Mesendoderm (in vitro differentiated cells): ENCODE results near the gene RPS5.

Experiments
- DNase-seq: peaks from one replicate; pipeline ENCODE4 v3.0.0; 2013
- H2AK5ac ChIP-seq: 2 replicates; pipeline ENCODE4 v1.6.1; 2013; ENCODE audit warnings: low read length, inconsistent platforms
- H2BK120ac ChIP-seq: 2 replicates; pipeline ENCODE4 v1.6.1; 2013; ENCODE audit warnings: low read depth, mild to moderate bottlenecking, low read length, moderate library complexity, mixed read lengths
- H2BK15ac ChIP-seq: replicated peaks from 2 replicates; pipeline ENCODE4 v1.6.1; 2013; ENCODE audit warnings: low read depth, mild to moderate bottlenecking, moderate library complexity
- H2BK5ac ChIP-seq: 2 replicates; pipeline ENCODE4 v1.6.1; 2013; ENCODE audit warnings: low read length, inconsistent platforms
- H3K18ac ChIP-seq: 2 replicates; pipeline ENCODE4 v1.6.1; 2013; ENCODE audit warnings: mild to moderate bottlenecking, low read length, mixed read lengths
- H3K23ac ChIP-seq: one replicate; pipeline ENCODE4 v1.6.1; 2013; ENCODE audit warnings: low read length
- H3K27ac ChIP-seq: 2 replicates; pipeline ENCODE4 v1.5.1; 2013; ENCODE audit warnings: low read depth, mild to moderate bottlenecking, inconsistent platforms, low read length, moderate library complexity
- H3K27me3 ChIP-seq: 2 replicates; pipeline ENCODE4 v1.6.1; 2013; ENCODE audit warnings: low read length, control low read depth, mild to moderate bottlenecking, inconsistent platforms; ENCODE audit not compliant: insufficient read depth, poor library complexity
- H3K36me3 ChIP-seq: 2 replicates; pipeline ENCODE4 v1.6.1; 2013; ENCODE audit warnings: low read length, inconsistent platforms; ENCODE audit not compliant: control insufficient read depth, insufficient read depth
- H3K4ac ChIP-seq: one replicate; pipeline ENCODE4 v1.6.1; 2013; ENCODE audit warnings: low read depth, mild to moderate bottlenecking, low read length, moderate library complexity
- H3K4me1 ChIP-seq: 2 replicates; pipeline ENCODE4 v1.6.1; 2013; ENCODE audit warnings: low read depth, low read length, inconsistent platforms; ENCODE audit not compliant: control insufficient read depth
- H3K4me2 ChIP-seq: 2 replicates; pipeline ENCODE4 v1.6.1; 2013; ENCODE audit warnings: low read length
- H3K4me3 ChIP-seq: 2 replicates; pipeline ENCODE4 v1.5.1; 2013; ENCODE audit warnings: mild to moderate bottlenecking, low read length
- H3K56ac ChIP-seq: one replicate; pipeline ENCODE4 v1.6.1; 2013; ENCODE audit warnings: low read length
- H3K79me1 ChIP-seq: 2 replicates; pipeline ENCODE4 v1.6.1; 2013; ENCODE audit warnings: low read length, inconsistent platforms
- H3K79me2 ChIP-seq: 2 replicates; pipeline ENCODE4 v1.6.1; 2013; ENCODE audit warnings: mild to moderate bottlenecking, low read length; ENCODE audit not compliant: control insufficient read depth, insufficient read depth
- H3K9ac ChIP-seq: 2 replicates; pipeline ENCODE4 v1.6.1; 2013; ENCODE audit warnings: low read length, inconsistent platforms
- H4K5ac ChIP-seq: one replicate; pipeline ENCODE4 v1.6.1; 2013; ENCODE audit warnings: low read length
- H4K8ac ChIP-seq: one replicate; pipeline ENCODE4 v1.6.1; 2013; ENCODE audit warnings: low read depth, mild to moderate bottlenecking, control low read depth, low read length, moderate library complexity
- WGBS: extraction: QIAGEN DNeasy Blood & Tissue Kit; methylation state at CpG from one replicate; pipeline ENCODE4 v1.1.7; 2013; ENCODE audit warnings: low lambda C conversion rate, missing lambda C conversion rate; ENCODE audit not compliant: insufficient coverage; ENCODE audit errors: extremely low coverage; 5-methylcytosine and 5-hydroxymethylcytosine counted together

Gene RPS5

DNA sequence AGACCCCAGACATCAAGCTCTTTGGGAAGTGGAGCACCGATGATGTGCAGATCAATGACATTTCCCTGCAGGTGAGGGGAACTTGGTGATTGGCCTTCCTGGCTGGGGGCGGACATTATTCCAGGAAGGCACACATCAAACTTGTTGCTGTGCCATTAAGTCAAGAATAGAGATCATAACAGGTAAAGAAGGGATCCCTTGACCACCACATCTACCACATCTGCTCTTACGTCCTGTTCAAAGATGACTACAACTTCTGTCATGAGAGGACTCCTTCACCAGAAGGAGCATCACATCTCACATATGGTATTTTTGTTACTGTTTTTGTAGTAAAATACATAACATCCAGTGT is 1.1 kb downstream of the RPS5 start:
- no peaks in the 10 kb centered on the region for H3K27me3 ChIP-seq
- H3K79me2 ChIP-seq = peaks cover 27% of the 10 kb centered on the region
- no peak overlapping the region for H4K5ac ChIP-seq
- H3K4ac ChIP-seq = no peak overlapping the region
- H3K18ac ChIP-seq = no peak overlapping the region
- H3K79me1 ChIP-seq = peaks cover 10% of the 10 kb centered on the region
- no peak overlapping the region for H3K27ac ChIP-seq
- H4K8ac ChIP-seq = no peak overlapping the region
- H2BK15ac ChIP-seq = no peak overlapping the region
- peaks cover 6% of the 10 kb centered on the region for H3K4me1 ChIP-seq
- DNase-seq = no peak
- peak overlapping the region; percentile 34 for H3K4me2 ChIP-seq
- WGBS = no CpG with 5 or more reads among the region's 3 CpGs
- no peak overlapping the region for H3K4me3 ChIP-seq
- no peak overlapping the region for H2AK5ac ChIP-seq
- H2BK120ac ChIP-seq = no peak overlapping the region
- H3K9ac ChIP-seq = peak overlapping the region; percentile 89
- H3K36me3 ChIP-seq = peaks cover 14% of the 10 kb centered on the region
- H3K23ac ChIP-seq = no peak overlapping the region
- H2BK5ac ChIP-seq = no peak overlapping the region
- peak overlapping the region; percentile 85 for H3K56ac ChIP-seq

- Histone ChIP-seq H3K27me3 (no peaks in the 10 kb centered on the region), H3K18ac (no peak overlapping the region), H3K4me3 (no peak overlapping the region), H2BK120ac (no peak overlapping the region), H3K56ac (no peak overlapping the region), H2BK15ac (no peak overlapping the region), H3K9ac (no peak overlapping the region), H3K4me2 (no peak overlapping the region), H2AK5ac (no peak overlapping the region), H3K4me1 (peaks cover 1% of the 10 kb centered on the region), H3K27ac (no peak overlapping the region), H3K79me2 (peaks cover 17% of the 10 kb centered on the region), H4K8ac (no peak overlapping the region), H4K5ac (no peak overlapping the region), H3K36me3 (peaks cover 22% of the 10 kb centered on the region), H3K4ac (no peak overlapping the region), H3K79me1 (peaks cover 5% of the 10 kb centered on the region), H3K23ac (no peak overlapping the region), H2BK5ac (no peak overlapping the region)
- DNase-seq = no peak
- no CpG with 5 or more reads among the region's 26 CpGs for WGBS
Measured at GRCh38 chr19:58392945-58393724, 6.1 kb downstream of the RPS5 start.

DNA sequence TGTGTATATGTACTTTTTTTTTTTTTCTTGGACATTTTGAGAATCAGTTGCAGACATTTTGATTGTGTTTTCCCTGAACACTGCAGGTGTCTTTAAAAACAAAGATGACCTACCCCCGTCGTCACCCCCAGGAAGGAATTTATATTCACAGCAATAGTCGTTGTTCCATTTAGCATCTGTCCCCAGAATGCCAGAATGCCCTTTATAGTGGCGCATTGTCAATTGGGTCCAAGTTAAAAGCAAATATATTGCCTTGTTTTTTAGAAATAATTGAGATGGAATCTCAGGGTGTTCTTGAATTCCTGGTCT is 6.6 kb downstream of the RPS5 start:
- Histone ChIP-seq H3K79me1 (peaks cover 3% of the 10 kb centered on the region), H3K4me1 (no peaks in the 10 kb centered on the region), H3K56ac (no peak overlapping the region), H3K27me3 (no peaks in the 10 kb centered on the region), H3K4me2 (no peak overlapping the region), H3K23ac (no peak overlapping the region), H3K4ac (no peak overlapping the region), H3K27ac (no peak overlapping the region), H3K9ac (no peak overlapping the region), H3K18ac (no peak overlapping the region), H2BK5ac (no peak overlapping the region), H3K4me3 (no peak overlapping the region), H3K36me3 (peaks cover 20% of the 10 kb centered on the region), H2BK120ac (no peak overlapping the region), H2BK15ac (no peak overlapping the region), H4K5ac (no peak overlapping the region), H2AK5ac (no peak overlapping the region), H3K79me2 (peaks cover 14% of the 10 kb centered on the region), H4K8ac (no peak overlapping the region)
- DNase-seq = no peak
- WGBS = no CpG with 5 or more reads among the region's 4 CpGs

- peaks cover 18% of the 10 kb centered on the region for H3K36me3 ChIP-seq
- no peak overlapping the region for H4K5ac ChIP-seq
- no peak overlapping the region for H2BK15ac ChIP-seq
- no peak overlapping the region for H3K4ac ChIP-seq
- no CpG with 5 or more reads among the region's 3 CpGs for WGBS
- no peak overlapping the region for H3K27ac ChIP-seq
- H2AK5ac ChIP-seq = no peak overlapping the region
- no peak overlapping the region for H3K18ac ChIP-seq
- DNase-seq = no peak
- H3K23ac ChIP-seq = no peak overlapping the region
- no peak overlapping the region for H3K56ac ChIP-seq
- H3K9ac ChIP-seq = no peak overlapping the region
- no peaks in the 10 kb centered on the region for H3K4me1 ChIP-seq
- no peak overlapping the region for H4K8ac ChIP-seq
- no peaks in the 10 kb centered on the region for H3K27me3 ChIP-seq
- no peak overlapping the region for H2BK120ac ChIP-seq
- H3K4me3 ChIP-seq = no peak overlapping the region
- H3K79me1 ChIP-seq = peaks cover 2% of the 10 kb centered on the region
- H3K79me2 ChIP-seq = peaks cover 7% of the 10 kb centered on the region
- H3K4me2 ChIP-seq = no peak overlapping the region
- H2BK5ac ChIP-seq = no peak overlapping the region
Measured at GRCh38 chr19:58394821-58395219, 7.8 kb downstream of the RPS5 start.

- Histone ChIP-seq H3K27me3 (no peaks in the 10 kb centered on the region), H3K18ac (peak within 1 kb of the TSS; percentile 24), H3K56ac (peak within 1 kb of the TSS; percentile 80), H3K4me2 (peak within 1 kb of the TSS; percentile 35), H2AK5ac (no peak within 1 kb of the TSS), H3K79me2 (peaks cover 5% of the 10 kb centered on the region), H2BK15ac (no peak within 1 kb of the TSS), H3K36me3 (peaks cover 18% of the 10 kb centered on the region), H4K8ac (no peak within 1 kb of the TSS), H3K4me1 (peaks cover 2% of the 10 kb centered on the region), H3K9ac (peak within 1 kb of the TSS; percentile 67), H4K5ac (no peak within 1 kb of the TSS), H3K27ac (no peak within 1 kb of the TSS), H3K4ac (no peak within 1 kb of the TSS), H2BK120ac (no peak within 1 kb of the TSS), H3K4me3 (no peak within 1 kb of the TSS), H2BK5ac (no peak within 1 kb of the TSS), H3K23ac (peak within 1 kb of the TSS; percentile 80), H3K79me1 (peaks cover 2% of the 10 kb centered on the region)
- peak; percentile 79 for DNase-seq
- no CpG with 5 or more reads among the region's 21 CpGs for WGBS
Measured at GRCh38 chr19:58395220-58395978, 8.3 kb downstream of the RPS5 start, which contains the start of gene RNF225. TSS of gene RNF225 (plus strand) at chr19:58395656. CDS start at chr19:58396090, 434 bp downstream.
